Measurements from ENCODE around the gene HAPLN1. TPM values are rescaled to one million over a fixed set of nuclear protein-coding genes. Genes with fewer than 3 reads are reported as not detected.

Gene HAPLN1
- total and polyA plus RNA-seq, 2 of the 8 experiments (the other 6 are each of a cell fraction or from before 2014, with no cell fraction given), result 0.56 to 2.1 TPM

DNA sequence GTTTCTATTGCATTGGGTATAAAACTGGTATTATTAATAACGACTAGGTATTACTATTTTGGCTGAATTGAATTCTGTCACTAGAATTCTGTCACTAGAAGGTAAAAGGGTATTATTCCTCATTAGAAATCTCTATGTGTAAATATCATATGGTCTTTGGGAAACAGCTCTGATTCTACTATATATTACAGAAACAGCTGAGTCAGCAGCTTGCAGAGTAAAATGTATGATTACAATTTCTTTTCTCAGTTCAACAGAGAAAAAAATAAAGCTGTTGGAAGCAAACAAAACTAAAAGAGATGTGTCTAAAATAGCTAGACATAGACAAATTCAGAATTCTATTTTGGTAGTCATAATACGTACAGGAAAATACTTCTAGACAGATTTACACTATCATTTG lies 48.5 kb downstream of the HAPLN1 start:
- Histone ChIP-seq H4K5ac (ENCODE audit: insufficient read length, low read depth, low read length) (no peak overlapping the region), H3K4me1 (replicated peaks in 1 of 4; ENCODE audit: control insufficient read depth in 3 of 4, insufficient read depth in 4 of 4, low read length in 3 of 4) (no peaks in the 10 kb centered on the region), H3K14ac (ENCODE audit: insufficient read length) (no peak overlapping the region), H3K36me3 (ENCODE audit: control insufficient read depth in 2 of 4, insufficient read depth in 4 of 4, low read length in 3 of 4) (no peaks in the 10 kb centered on the region; a peak in 1 of 8 replicates), H3K9ac (replicated peaks in 1 of 4; ENCODE audit: extremely low read depth in 1 of 4, low read depth in 3 of 4, low read length in 3 of 4) (no peak overlapping the region), H3K56ac (replicated peaks; ENCODE audit: insufficient read length, low read depth, low read length) (no peak overlapping the region), H2BK15ac (ENCODE audit: low read length) (no peak overlapping the region), H2BK12ac (ENCODE audit: low read depth, low read length) (no peak overlapping the region), H2AK5ac (ENCODE audit: low read depth, low read length) (no peak overlapping the region), H4K20me1 (replicated peaks in 1 of 2; ENCODE audit: control insufficient read depth in 1 of 2, insufficient read depth in 2 of 2, low read length in 2 of 2) (no peaks in the 10 kb centered on the region), H2BK5ac (ENCODE audit: low read depth, low read length) (no peak overlapping the region), H3K4me3 (ENCODE audit: extremely low read depth in 1 of 4, insufficient read depth in 2 of 4, low read depth in 3 of 4, low read length in 4 of 4) (no peak overlapping the region), H4K8ac (ENCODE audit: extremely low read depth, insufficient read depth, low read length) (no peak overlapping the region), H3K79me2 (ENCODE audit: control insufficient read depth in 1 of 2, insufficient read depth in 2 of 2, low read length in 2 of 2) (no peaks in the 10 kb centered on the region), H3K79me1 (ENCODE audit: low read depth, low read length) (no peaks in the 10 kb centered on the region), H3K23ac (ENCODE audit: insufficient read length) (no peak overlapping the region), H2AFZ (ENCODE audit: low read length) (no peak overlapping the region), H3K18ac (ENCODE audit: extremely low read depth, low read length) (no peak overlapping the region), H2BK120ac (replicated peaks; ENCODE audit: low read depth, low read length) (no peak overlapping the region), H3K9me3 (ENCODE audit: insufficient read depth in 2 of 2, low read depth in 1 of 2, low read length in 1 of 2) (no peaks in the 10 kb centered on the region), H2BK20ac (ENCODE audit: low read length) (no peak overlapping the region), H3K23me2 (ENCODE audit: low read depth, low read length) (no peaks in the 10 kb centered on the region), H3K4me2 (ENCODE audit: insufficient read depth in 1 of 2, low read depth in 2 of 2, low read length in 2 of 2) (no peak overlapping the region), H3K27me3 (replicated peaks in 1 of 4; ENCODE audit: control insufficient read depth in 3 of 4, extremely low read depth in 1 of 4, insufficient read depth in 3 of 4, low read length in 3 of 4) (no peaks in the 10 kb centered on the region), H3K27ac (ENCODE audit: low read depth, low read length) (no peak overlapping the region), H3K4ac (replicated peaks; ENCODE audit: insufficient read length, low read depth, low read length) (no peak overlapping the region), H4K91ac (replicated peaks; ENCODE audit: insufficient read length, low read length) (no peak overlapping the region)
- CTCF ChIA-PET (ENCODE audit: partially characterized antibody), result interaction anchor here (0.9 to 1.6 kb wide), 2 partner anchors 64 to 1322 kb away, joined by 3 to 4 read pairs; no protein-coding TSS in a partner anchor
- TF ChIP-seq YY1 (IDR thresholded peaks at IDR 0.05; ENCODE audit: low read depth, low read length), result no peak
- no peak for TF ChIP-seq NANOG (IDR thresholded peaks at IDR 0.05; ENCODE audit: insufficient read depth, low read depth, low read length, poor library complexity, severe bottlenecking)
- no peak for TF ChIP-seq HDAC6 (IDR thresholded peaks at IDR 0.05; ENCODE audit: low read depth, low read length)
- no peak for TF ChIP-seq CBX8 (IDR thresholded peaks at IDR 0.05; ENCODE audit: borderline replicate concordance, low read depth, low read length)
- TF ChIP-seq ATF3 (IDR thresholded peaks at IDR 0.05; ENCODE audit: insufficient read depth, low read depth, low read length), result no peak
- peak; percentile 97 for TF ChIP-seq MAFK (IDR thresholded peaks at IDR 0.05; ENCODE audit: low read depth, low read length)
- FAIRE-seq (no peak), DNase-seq (ENCODE audit: low read depth in 1 of 2, low spot score in 2 of 2) (no peak)
- POLR2A ChIA-PET (ENCODE audit: partially characterized antibody), result interaction anchor here (1.2 kb wide), 1 partner anchor 10 kb away, joined by 3 read pairs; no protein-coding TSS in a partner anchor
- WGBS, 2 experiments (ENCODE audit: extremely low coverage in 1 of 2, insufficient coverage in 1 of 2, insufficient read length in 1 of 2, insufficient replicate concordance in 2 of 2, low coverage in 1 of 2, low lambda C conversion rate in 2 of 2, missing lambda C conversion rate in 1 of 2), result 88% methylated on average over 2 of the region's 2 CpGs; no CpG with 5 or more reads in 1 of the 2 experiments
